22Rv1 (cell line): ENCODE data around the gene ACER3.
"Not testable (repeated sequence)": the region's sequence is repeated elsewhere in the genome, so short reads cannot be mapped to it uniquely, and the experiment has no call there.

ENCODE experiments used
- H3K27ac ChIP-seq: fragments of 450-650 bp; 2 replicates; pipeline ENCODE4 v1.5.1; 2017
- ZFX ChIP-seq: fragments of 450-650 bp; IDR thresholded peaks from 2 replicates; pipeline ENCODE4 v1.6.1; 2017; ENCODE audit warnings: antibody characterized with exemption, borderline replicate concordance
- TF ChIP-seq, protein P1 (sequence below): fragments of 450-650 bp; IDR thresholded peaks from 2 replicates; pipeline ENCODE4 v1.5.1; 2017; ENCODE audit warnings: mild to moderate bottlenecking

Gene ACER3

DNA sequence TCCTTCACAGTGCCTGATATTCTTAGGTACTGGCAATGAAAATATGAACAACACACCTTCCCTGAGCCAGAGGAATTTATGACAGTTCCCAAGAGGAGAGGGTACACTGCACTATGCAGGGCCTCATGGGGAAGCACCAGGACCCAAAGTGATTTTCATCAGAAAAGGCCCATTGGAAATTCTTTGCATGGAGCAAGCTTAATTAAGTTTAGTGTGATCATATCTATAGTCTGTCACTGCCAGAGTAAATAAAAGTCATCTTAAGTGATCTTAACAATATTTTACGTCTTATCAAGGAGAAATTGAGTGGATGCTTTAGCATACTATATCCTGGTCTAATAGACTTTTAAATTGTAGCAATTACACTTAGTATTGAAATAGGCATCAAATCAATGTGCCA lies 86.5 kb downstream of the ACER3 start:
- TF ChIP-seq ZFX: no peak
- no peak overlapping the region for H3K27ac ChIP-seq

DNA sequence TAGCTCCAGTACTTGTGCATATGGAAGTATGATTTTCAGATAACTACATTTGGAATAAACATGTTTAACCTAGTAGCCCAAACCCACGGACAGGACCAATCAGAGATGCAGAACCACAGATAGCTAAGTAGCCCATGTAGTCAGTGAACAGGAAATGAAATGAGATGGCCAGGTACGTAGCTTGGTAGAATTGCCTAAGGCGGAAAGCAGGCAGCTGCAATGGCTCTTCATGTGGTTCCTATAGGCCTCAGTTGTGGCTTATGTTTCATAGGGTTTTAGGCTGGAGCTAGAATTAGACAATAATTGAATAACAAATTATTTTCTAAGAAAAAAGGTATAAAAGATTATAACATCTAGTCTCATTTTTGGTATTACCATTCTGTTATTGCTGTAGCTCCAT lies 87.1 kb downstream of the ACER3 start:
- TF ChIP-seq ZFX: no peak
- TF ChIP-seq, protein P1, sequence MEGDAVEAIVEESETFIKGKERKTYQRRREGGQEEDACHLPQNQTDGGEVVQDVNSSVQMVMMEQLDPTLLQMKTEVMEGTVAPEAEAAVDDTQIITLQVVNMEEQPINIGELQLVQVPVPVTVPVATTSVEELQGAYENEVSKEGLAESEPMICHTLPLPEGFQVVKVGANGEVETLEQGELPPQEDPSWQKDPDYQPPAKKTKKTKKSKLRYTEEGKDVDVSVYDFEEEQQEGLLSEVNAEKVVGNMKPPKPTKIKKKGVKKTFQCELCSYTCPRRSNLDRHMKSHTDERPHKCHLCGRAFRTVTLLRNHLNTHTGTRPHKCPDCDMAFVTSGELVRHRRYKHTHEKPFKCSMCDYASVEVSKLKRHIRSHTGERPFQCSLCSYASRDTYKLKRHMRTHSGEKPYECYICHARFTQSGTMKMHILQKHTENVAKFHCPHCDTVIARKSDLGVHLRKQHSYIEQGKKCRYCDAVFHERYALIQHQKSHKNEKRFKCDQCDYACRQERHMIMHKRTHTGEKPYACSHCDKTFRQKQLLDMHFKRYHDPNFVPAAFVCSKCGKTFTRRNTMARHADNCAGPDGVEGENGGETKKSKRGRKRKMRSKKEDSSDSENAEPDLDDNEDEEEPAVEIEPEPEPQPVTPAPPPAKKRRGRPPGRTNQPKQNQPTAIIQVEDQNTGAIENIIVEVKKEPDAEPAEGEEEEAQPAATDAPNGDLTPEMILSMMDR: no peak
- H3K27ac ChIP-seq: no peak overlapping the region

DNA sequence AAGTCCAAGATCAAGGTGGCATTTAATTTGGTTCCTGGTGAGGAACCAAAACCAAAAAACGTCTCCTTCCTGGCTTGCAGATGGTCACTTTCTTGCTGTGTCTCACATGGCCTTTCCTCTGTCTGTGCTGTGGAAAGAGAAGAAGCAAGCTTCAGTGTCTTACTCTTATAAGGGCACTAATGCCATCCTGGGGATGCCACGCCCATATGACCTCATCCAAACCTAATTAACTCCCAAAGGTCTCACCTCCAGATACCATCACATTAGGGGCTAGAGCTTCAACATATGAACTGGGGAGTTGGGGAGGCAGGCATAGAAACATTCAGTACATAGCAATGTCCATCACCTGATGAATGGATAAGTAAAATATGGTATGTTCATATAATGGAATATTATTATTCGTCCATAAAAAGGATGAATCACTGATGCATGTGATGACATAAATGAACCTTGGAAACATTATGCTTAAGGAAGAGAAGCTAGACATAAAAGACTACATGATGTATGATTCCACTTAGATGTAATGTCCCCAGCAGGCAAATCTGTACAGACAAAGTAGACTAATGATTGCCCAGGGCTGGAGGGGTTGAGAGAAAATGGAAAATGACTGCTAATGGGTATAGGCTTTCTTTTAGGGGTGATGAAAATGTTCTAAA lies 94.9 kb downstream of the ACER3 start:
- TF ChIP-seq, protein P1: no peak
- no peak for TF ChIP-seq ZFX
- no peak overlapping the region for H3K27ac ChIP-seq

DNA sequence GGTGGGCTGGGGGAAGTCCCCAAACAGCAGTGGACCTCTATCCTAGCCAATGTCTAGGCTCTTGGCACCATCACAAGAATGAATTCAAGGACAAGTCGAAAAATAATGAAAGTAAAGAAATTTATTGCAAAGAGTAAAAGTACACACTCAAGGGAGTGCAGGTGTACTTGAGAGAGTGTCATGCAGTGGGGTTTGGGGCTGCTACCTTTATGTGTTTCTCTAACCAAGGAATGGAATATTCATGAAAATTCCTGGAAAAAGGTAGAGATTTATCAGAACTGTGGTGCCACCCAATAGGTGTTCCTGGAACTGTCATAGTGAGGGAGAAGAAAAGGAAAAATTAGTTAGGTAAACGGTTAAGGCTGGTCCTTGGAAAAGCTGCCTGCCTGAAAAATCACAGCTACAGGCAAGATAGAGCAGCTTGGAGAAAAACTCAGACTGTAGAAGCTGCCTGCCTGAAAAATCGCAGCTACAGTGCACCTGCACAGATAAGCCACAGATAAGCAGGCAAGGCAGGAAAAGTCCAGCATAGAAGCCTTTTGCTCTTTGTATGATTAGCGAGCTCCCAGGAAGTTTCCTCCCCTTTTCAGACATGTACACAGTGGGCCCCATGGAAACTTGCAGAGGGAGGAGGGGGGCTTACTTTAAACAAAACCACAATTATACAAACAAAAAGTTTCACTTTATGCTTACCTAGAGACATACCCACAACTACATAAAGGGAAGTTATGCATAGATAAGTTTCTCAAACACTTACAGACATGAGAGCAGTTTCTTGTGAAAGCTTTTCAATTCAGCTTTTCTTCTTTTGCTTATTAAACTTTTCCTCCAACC lies 102.1 kb downstream of the ACER3 start:
- no peak overlapping the region for H3K27ac ChIP-seq
- TF ChIP-seq, protein P1: no peak
- no peak for TF ChIP-seq ZFX

DNA sequence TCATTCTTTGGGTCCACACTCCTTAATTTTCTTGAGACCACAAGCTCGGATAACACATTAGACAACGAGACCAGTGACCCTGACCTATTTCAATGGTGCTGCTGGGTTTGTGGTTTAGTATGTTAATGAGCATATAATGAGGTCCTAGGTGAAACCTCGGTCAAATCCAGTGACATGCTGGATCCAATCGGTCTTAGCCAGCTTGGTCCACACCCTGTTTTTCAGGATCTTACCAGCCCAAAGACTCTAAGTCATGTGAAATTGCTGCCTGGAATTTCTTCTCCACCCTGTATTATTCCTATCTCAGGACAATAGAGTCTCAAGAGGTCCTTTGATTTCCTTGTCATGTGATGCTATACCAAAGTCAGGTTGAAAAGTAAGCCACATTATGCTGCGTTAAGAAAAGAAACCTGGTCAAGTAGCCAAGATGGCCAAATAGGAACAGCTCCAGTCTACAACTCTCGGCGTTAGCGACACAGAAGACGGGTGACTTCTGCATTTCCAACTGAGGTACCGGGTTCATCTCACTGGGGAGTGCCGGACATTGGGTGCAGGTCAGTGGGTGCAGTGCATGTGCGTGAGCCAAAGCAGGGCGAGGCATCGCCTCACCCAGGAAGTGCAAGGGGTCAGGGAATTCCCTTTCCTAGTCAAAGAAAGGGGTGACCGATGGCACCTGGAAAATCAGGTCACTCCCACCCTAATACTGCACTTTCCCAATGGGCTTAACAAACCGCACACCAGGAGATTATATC lies 102.9 kb downstream of the ACER3 start:
- not testable (repeated sequence) for H3K27ac ChIP-seq

DNA sequence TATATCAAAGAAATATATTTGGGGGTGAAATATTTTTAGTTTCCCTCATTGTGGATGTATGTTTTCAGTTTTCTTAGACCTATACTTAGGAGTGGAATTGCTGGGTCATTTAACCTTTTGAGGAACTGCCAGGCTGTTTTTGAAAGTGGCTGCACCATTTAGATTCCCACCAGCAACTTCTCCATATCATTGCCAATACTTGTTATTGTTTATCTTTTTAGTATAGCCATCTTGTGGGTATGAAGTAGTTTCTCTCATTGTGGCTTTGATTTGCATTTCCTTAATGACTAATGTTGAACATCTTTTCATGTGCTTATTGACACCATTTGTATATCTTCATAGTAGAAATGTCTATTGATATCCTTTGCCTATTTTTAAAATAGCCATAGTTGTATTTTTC lies 111.3 kb downstream of the ACER3 start:
- H3K27ac ChIP-seq: no peak overlapping the region
- TF ChIP-seq, protein P1: no peak
- no peak for TF ChIP-seq ZFX

DNA sequence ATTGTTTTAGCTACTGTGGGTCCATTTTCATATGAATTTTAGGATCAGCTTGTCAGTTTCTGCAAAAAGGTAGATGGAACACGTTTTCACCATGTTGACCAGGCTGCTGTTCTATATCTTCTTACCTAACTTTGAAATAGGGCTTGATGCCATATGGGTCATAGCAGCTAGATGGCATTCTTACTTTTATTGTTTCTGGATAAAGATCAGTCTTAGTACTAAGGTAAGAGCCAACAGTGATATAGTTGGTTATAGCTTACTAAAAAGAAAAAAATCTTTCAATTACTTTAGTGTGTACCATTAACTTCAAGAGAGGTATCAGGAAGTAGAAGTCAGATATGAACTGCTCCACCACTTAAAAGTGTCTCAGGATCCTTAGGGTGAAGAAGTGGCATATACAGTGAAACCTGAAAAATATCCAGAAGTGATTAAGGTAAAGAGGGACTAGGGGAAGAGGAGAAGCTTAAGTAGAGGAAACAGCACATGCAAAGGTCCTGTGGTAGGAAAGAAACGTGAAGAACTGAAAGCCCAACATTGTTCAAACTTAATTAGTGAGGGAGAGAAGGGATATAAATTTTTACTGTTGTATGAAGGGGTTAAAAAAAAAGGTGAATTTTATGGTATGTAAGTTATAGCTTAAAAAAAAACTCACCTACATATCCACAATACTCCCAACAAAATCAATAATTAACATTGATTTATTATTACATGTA lies 113.6 kb downstream of the ACER3 start:
- no peak for TF ChIP-seq ZFX
- TF ChIP-seq, protein P1: no peak
- H3K27ac ChIP-seq: no peak overlapping the region
